H1 (cell line): Measurements from ENCODE around the gene SLC8A1. TPM values are rescaled to one million over a fixed set of nuclear protein-coding genes. Genes with fewer than 3 reads are reported as not detected.

Experiments used
- CTCF ChIA-PET: fragments of 300-600 bp; sonication (Branson Sonifier 250); formaldehyde crosslinking; loops from one replicate; lab custom pipeline; 2021; ENCODE audit not compliant: partially characterized antibody; lab: Charles Lee
- POLR2A ChIA-PET: fragments of 300-600 bp; sonication (Branson Sonifier 250); formaldehyde crosslinking; loops from one replicate; lab custom pipeline; 2021; ENCODE audit warnings: inconsistent platforms; ENCODE audit not compliant: partially characterized antibody; lab: Charles Lee
- DNase-seq, 2 experiments: peaks; one replicate each; pipeline versions ENCODE4 v3.0.0 to v3.0.0-alpha.2; 2010 to 2022; ENCODE audit warnings: low spot score in 2 of 2, low read depth in 1 of 2, mixed read lengths in 1 of 2
- FAIRE-seq: peaks from 2 replicates; lab custom pipeline; 2011; peaks lifted over from hg19 to GRCh38; lab: Jason Lieb, UNC
- H2AFZ ChIP-seq: 2 replicates; pipeline ENCODE4 v1.8.1; 2012; ENCODE audit warnings: low read length, inconsistent platforms
- H2AK5ac ChIP-seq: 2 replicates; pipeline ENCODE4 v1.6.1; 2013; ENCODE audit warnings: low read depth, low read length
- H2BK120ac ChIP-seq: replicated peaks from 2 replicates; pipeline ENCODE3; 2013; ENCODE audit warnings: low read depth, low read length, inconsistent platforms
- H2BK12ac ChIP-seq: 2 replicates; pipeline ENCODE4 v1.6.1; 2013; ENCODE audit warnings: low read depth, low read length
- H2BK15ac ChIP-seq: 2 replicates; pipeline ENCODE4 v1.6.1; 2013; ENCODE audit warnings: low read length
- H2BK20ac ChIP-seq: 2 replicates; pipeline ENCODE4 v1.6.1; 2013; ENCODE audit warnings: low read length
- H2BK5ac ChIP-seq: 2 replicates; pipeline ENCODE4 v1.6.1; 2013; ENCODE audit warnings: low read depth, low read length
- H3K14ac ChIP-seq: 2 replicates; pipeline ENCODE4 v1.6.1; 2013; ENCODE audit warnings: inconsistent platforms; ENCODE audit not compliant: insufficient read length
- H3K18ac ChIP-seq: 2 replicates; pipeline ENCODE4 v1.6.1; 2013; ENCODE audit warnings: low read length; ENCODE audit errors: extremely low read depth
- H3K23ac ChIP-seq: 2 replicates; pipeline ENCODE4 v1.6.1; 2013; ENCODE audit warnings: inconsistent platforms; ENCODE audit not compliant: insufficient read length
- H3K23me2 ChIP-seq: 2 replicates; pipeline ENCODE4 v1.6.1; 2013; ENCODE audit warnings: low read depth, low read length
- H3K27ac ChIP-seq: 2 replicates; pipeline ENCODE4 v1.6.1; 2011; ENCODE audit warnings: low read depth, low read length, inconsistent platforms
- H3K27me3 ChIP-seq, 4 experiments: replicated peaks in 1 of 4; 1 replicate in 1 of 4; 2 replicates in 3 of 4; pipeline versions ENCODE4 v1.6.1 to v1.8.1; 2011 to 2013; ENCODE audit warnings: low read length in 3 of 4, mild to moderate bottlenecking in 3 of 4, inconsistent platforms in 2 of 4, mixed read lengths in 2 of 4, moderate library complexity in 1 of 4; ENCODE audit not compliant: control insufficient read depth in 3 of 4, insufficient read depth in 3 of 4; ENCODE audit errors: extremely low read depth in 1 of 4
- H3K36me3 ChIP-seq, 4 experiments: 2 replicates each; pipeline versions ENCODE4 v1.6.1 to v1.8.1; 2011 to 2013; ENCODE audit warnings: mild to moderate bottlenecking in 4 of 4, low read length in 3 of 4, moderate library complexity in 2 of 4, control low read depth in 1 of 4, inconsistent platforms in 1 of 4; ENCODE audit not compliant: insufficient read depth in 4 of 4, control insufficient read depth in 2 of 4
- H3K4ac ChIP-seq: replicated peaks from 2 replicates; pipeline ENCODE3; 2013; ENCODE audit warnings: low read length, low read depth, mixed read lengths, inconsistent platforms; ENCODE audit not compliant: insufficient read length
- H3K4me1 ChIP-seq, 4 experiments: replicated peaks in 1 of 4; 1 replicate in 1 of 4; 2 replicates in 3 of 4; pipeline versions ENCODE4 v1.6.1 to v1.8.1; 2011 to 2013; ENCODE audit warnings: low read length in 3 of 4, inconsistent platforms in 2 of 4, mixed read lengths in 1 of 4; ENCODE audit not compliant: insufficient read depth in 4 of 4, control insufficient read depth in 3 of 4
- H3K4me2 ChIP-seq, 2 experiments: 2 replicates each; pipeline versions ENCODE4 v1.6.1 to v1.8.1; 2011 to 2013; ENCODE audit warnings: low read depth in 2 of 2, low read length in 2 of 2, control low read depth in 1 of 2, inconsistent platforms in 1 of 2, mild to moderate bottlenecking in 1 of 2; ENCODE audit not compliant: insufficient read depth in 1 of 2
- H3K4me3 ChIP-seq, 4 experiments: fragments of 200-600, 300-600 bp in 1 of 4; sonication (generic), shearing (Covaris generic), sonication (Bioruptor Twin) in 1 of 4; 2 replicates each; pipeline versions ENCODE4 v1.5.1 to v1.8.1; 2011 to 2016; ENCODE audit warnings: low read length in 4 of 4, low read depth in 3 of 4, control low read depth in 2 of 4, inconsistent platforms in 2 of 4, mild to moderate bottlenecking in 2 of 4, mixed read lengths in 1 of 4, moderate library complexity in 1 of 4; ENCODE audit not compliant: insufficient read depth in 2 of 4; ENCODE audit errors: extremely low read depth in 1 of 4
- H3K56ac ChIP-seq: replicated peaks from 2 replicates; pipeline ENCODE3; 2013; ENCODE audit warnings: low read depth, mild to moderate bottlenecking, mixed read lengths, low read length, inconsistent platforms; ENCODE audit not compliant: insufficient read length
- H3K79me1 ChIP-seq: 2 replicates; pipeline ENCODE4 v1.6.1; 2013; ENCODE audit warnings: low read depth, low read length, control low read depth
- H3K79me2 ChIP-seq, 2 experiments: 2 replicates each; pipeline versions ENCODE4 v1.6.1 to v1.8.1; 2012 to 2013; ENCODE audit warnings: low read length in 2 of 2, mild to moderate bottlenecking in 2 of 2, inconsistent platforms in 1 of 2; ENCODE audit not compliant: insufficient read depth in 2 of 2, control insufficient read depth in 1 of 2
- H3K9ac ChIP-seq, 4 experiments: replicated peaks in 1 of 4; 1 replicate in 1 of 4; 2 replicates in 3 of 4; pipeline versions ENCODE4 v1.6.1 to v1.8.1; 2011 to 2013; ENCODE audit warnings: low read depth in 3 of 4, low read length in 3 of 4, control low read depth in 2 of 4, mild to moderate bottlenecking in 2 of 4, moderate library complexity in 2 of 4, inconsistent platforms in 1 of 4; ENCODE audit errors: extremely low read depth in 1 of 4
- H3K9me3 ChIP-seq, 2 experiments: 2 replicates each; pipeline versions ENCODE4 v1.6.1 to v1.8.1; 2012 to 2013; ENCODE audit warnings: mild to moderate bottlenecking in 2 of 2, moderate library complexity in 2 of 2, control low read depth in 1 of 2, inconsistent platforms in 1 of 2, low read depth in 1 of 2, low read length in 1 of 2, mixed read lengths in 1 of 2; ENCODE audit not compliant: insufficient read depth in 2 of 2
- H4K20me1 ChIP-seq, 2 experiments: replicated peaks in 1 of 2; 2 replicates each; pipeline versions ENCODE3 to v1.8.1; 2011 to 2013; ENCODE audit warnings: inconsistent platforms in 2 of 2, low read length in 2 of 2, mild to moderate bottlenecking in 1 of 2; ENCODE audit not compliant: insufficient read depth in 2 of 2, control insufficient read depth in 1 of 2
- H4K5ac ChIP-seq: 2 replicates; pipeline ENCODE4 v1.6.1; 2013; ENCODE audit warnings: low read length, low read depth, mixed read lengths, inconsistent platforms; ENCODE audit not compliant: insufficient read length
- H4K8ac ChIP-seq: 2 replicates; pipeline ENCODE4 v1.8.0; 2013; ENCODE audit warnings: mild to moderate bottlenecking, moderate library complexity, low read length, inconsistent platforms; ENCODE audit not compliant: insufficient read depth; ENCODE audit errors: extremely low read depth
- H4K91ac ChIP-seq: replicated peaks from 2 replicates; pipeline ENCODE3; 2013; ENCODE audit warnings: low read length, mixed read lengths, inconsistent platforms; ENCODE audit not compliant: insufficient read length
- BRCA1 ChIP-seq: IDR thresholded peaks from 2 replicates; pipeline ENCODE4 v1.6.1; 2012; ENCODE audit warnings: low read depth, low read length, improper control_type of control experiment
- CBX5 ChIP-seq: fragments of 300-800, 300-1000 bp; sonication (generic); IDR thresholded peaks from 2 replicates; pipeline ENCODE4 v1.7.1; 2016; ENCODE audit warnings: antibody characterized with exemption, low read length, low read depth
- EP300 ChIP-seq, 2 experiments: IDR thresholded peaks; 1 replicate in 1 of 2; 2 replicates in 1 of 2; pipeline ENCODE4 v1.6.1; 2011 to 2012; ENCODE audit warnings: low read depth in 2 of 2, low read length in 2 of 2, mild to moderate bottlenecking in 2 of 2, borderline replicate concordance in 1 of 2, inconsistent platforms in 1 of 2, moderate library complexity in 1 of 2
- NANOG ChIP-seq: IDR thresholded peaks from 2 replicates; pipeline ENCODE4 v1.6.1; 2011; ENCODE audit warnings: low read length, low read depth, mild to moderate bottlenecking, inconsistent platforms; ENCODE audit not compliant: insufficient read depth, poor library complexity, severe bottlenecking
- POLR2AphosphoS5 ChIP-seq: IDR thresholded peaks from 2 replicates; pipeline ENCODE4 v1.6.1; 2011; ENCODE audit warnings: low read depth, low read length
- SP1 ChIP-seq: IDR thresholded peaks from 2 replicates; pipeline ENCODE4 v1.6.1; 2011; ENCODE audit warnings: low read depth, low read length
- WGBS, 2 experiments: shearing (Covaris generic) in 1 of 2; methylation state at CpG; one replicate each; pipeline versions ENCODE4 v1.1.6 to v1.1.7; 2013 to 2015; ENCODE audit warnings: low lambda C conversion rate in 2 of 2, mixed read lengths in 2 of 2, inconsistent platforms in 1 of 2, low coverage in 1 of 2, missing lambda C conversion rate in 1 of 2; ENCODE audit not compliant: insufficient replicate concordance in 2 of 2, insufficient coverage in 1 of 2, insufficient read length in 1 of 2; ENCODE audit errors: extremely low coverage in 1 of 2, missing lambda C conversion rate in 1 of 2; 5-methylcytosine and 5-hydroxymethylcytosine counted together
- polyA plus RNA-seq, 7 experiments: library from polyadenylated mRNA; depleted of rRNA in 3 of 7; stranded (reverse) in 5 of 7; unstranded in 2 of 7; fragments of >200 nt in 5 of 7; fragments of 200-250 nt in 2 of 7; gene quantifications; 1 replicate in 5 of 7; 2 replicates in 1 of 7; 4 replicates in 1 of 7; pipeline versions ENCODE4 v1.2.1 to v1.2.3, GENCODE V29; 2011 to 2013; ENCODE audit warnings: missing spikeins in 2 of 7, mixed read lengths in 2 of 7
- total RNA-seq: library from RNA; stranded (reverse); fragmentation: NEBNext Ultra II Directional; extraction: Animal tissue kit (Norgen Biotek cat#: 25700); gene quantifications from 2 replicates; pipeline ENCODE4 v1.2.1, GENCODE V29; 2021

The SLC8A1 gene
- total and polyA plus RNA-seq, 2 of the 8 experiments (the other 6 are each of a cell fraction or from before 2014, with no cell fraction given): 0.68 to 3.6 TPM

DNA sequence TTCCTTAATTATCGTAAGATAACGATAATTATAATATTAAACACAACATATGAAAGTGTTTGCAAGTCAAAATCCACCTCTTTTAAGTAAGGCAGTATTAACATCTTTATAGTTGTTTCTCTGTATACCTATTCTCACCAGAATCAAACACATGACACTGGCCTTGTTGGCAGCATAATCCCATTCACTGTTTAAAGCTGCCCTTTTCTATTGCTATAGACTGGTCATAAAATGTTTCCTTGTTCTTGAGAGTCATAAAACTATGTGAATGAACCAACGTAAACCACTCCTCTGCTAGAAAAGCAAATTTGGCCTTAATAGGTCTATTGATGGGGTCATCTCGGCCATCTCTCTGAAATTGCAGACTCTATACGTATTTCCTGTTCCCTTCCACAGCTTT is 293.1 kb downstream of the SLC8A1 start:
- FAIRE-seq (no peak), DNase-seq (no peak)
- H3K18ac ChIP-seq: no peak overlapping the region
- ChIA-PET POLR2A (interaction anchor here (1.0 kb wide), 1 partner anchor 8 kb away, joined by 3 read pairs; no protein-coding TSS in a partner anchor), CTCF (interaction anchor here (1.3 kb wide), 1 partner anchor 14 kb away, joined by 4 read pairs; no protein-coding TSS in a partner anchor)
- no peak overlapping the region for H3K23ac ChIP-seq
- H3K9ac ChIP-seq: no peak overlapping the region
- H2BK120ac ChIP-seq: no peak overlapping the region
- no peak for TF ChIP-seq SP1
- TF ChIP-seq CBX5: no peak
- no peak for TF ChIP-seq POLR2AphosphoS5
- TF ChIP-seq BRCA1: no peak
- no peak for TF ChIP-seq EP300 (IDR thresholded peaks at IDR 0.05; ENCODE audit: borderline replicate concordance in 1 of 2, low read depth in 2 of 2, low read length in 2 of 2)
- TF ChIP-seq NANOG: no peak
- H3K27ac ChIP-seq: no peak overlapping the region
- H4K8ac ChIP-seq: no peak overlapping the region
- no peak overlapping the region for H2BK20ac ChIP-seq
- no peak overlapping the region for H2BK15ac ChIP-seq
- no peak overlapping the region for H3K4ac ChIP-seq
- no peaks in the 10 kb centered on the region for H3K36me3 ChIP-seq
- H3K23me2 ChIP-seq: no peaks in the 10 kb centered on the region
- WGBS, 2 experiments: 89% methylated on average over 5 of the region's 5 CpGs; no CpG with 5 or more reads in 1 of the 2 experiments
- H4K5ac ChIP-seq: no peak overlapping the region
- H3K4me2 ChIP-seq: no peak overlapping the region
- no peak overlapping the region for H3K56ac ChIP-seq
- no peak overlapping the region for H3K14ac ChIP-seq
- H3K4me1 ChIP-seq: no peaks in the 10 kb centered on the region
- no peaks in the 10 kb centered on the region for H3K79me1 ChIP-seq
- H3K4me3 ChIP-seq: no peak overlapping the region
- H4K20me1 ChIP-seq: no peaks in the 10 kb centered on the region
- no peaks in the 10 kb centered on the region for H3K79me2 ChIP-seq
- H2BK12ac ChIP-seq: no peak overlapping the region
- no peak overlapping the region for H2AFZ ChIP-seq
- no peak overlapping the region for H4K91ac ChIP-seq
- no peaks in the 10 kb centered on the region for H3K9me3 ChIP-seq
- H2AK5ac ChIP-seq: no peak overlapping the region
- H2BK5ac ChIP-seq: no peak overlapping the region
- H3K27me3 ChIP-seq: no peaks in the 10 kb centered on the region
